Tongue (tissue), 2 donors: ENCODE data around the gene TROAP. TPM values are rescaled to one million over a fixed set of nuclear protein-coding genes. Genes with fewer than 3 reads are reported as not detected.
"Not testable (repeated sequence)": the region's sequence is repeated elsewhere in the genome, so short reads cannot be mapped to it uniquely, and the experiment has no call there.

ENCODE experiments used
- DNase-seq: peaks from one replicate; pipeline ENCODE4 v3.0.0-alpha.2; 2015
- total RNA-seq: library from RNA; depleted of rRNA; stranded (reverse); fragments of >200 nt; gene quantifications from one replicate; pipeline ENCODE4 v1.2.3, GENCODE V29; 2014

Gene TROAP, protein sequence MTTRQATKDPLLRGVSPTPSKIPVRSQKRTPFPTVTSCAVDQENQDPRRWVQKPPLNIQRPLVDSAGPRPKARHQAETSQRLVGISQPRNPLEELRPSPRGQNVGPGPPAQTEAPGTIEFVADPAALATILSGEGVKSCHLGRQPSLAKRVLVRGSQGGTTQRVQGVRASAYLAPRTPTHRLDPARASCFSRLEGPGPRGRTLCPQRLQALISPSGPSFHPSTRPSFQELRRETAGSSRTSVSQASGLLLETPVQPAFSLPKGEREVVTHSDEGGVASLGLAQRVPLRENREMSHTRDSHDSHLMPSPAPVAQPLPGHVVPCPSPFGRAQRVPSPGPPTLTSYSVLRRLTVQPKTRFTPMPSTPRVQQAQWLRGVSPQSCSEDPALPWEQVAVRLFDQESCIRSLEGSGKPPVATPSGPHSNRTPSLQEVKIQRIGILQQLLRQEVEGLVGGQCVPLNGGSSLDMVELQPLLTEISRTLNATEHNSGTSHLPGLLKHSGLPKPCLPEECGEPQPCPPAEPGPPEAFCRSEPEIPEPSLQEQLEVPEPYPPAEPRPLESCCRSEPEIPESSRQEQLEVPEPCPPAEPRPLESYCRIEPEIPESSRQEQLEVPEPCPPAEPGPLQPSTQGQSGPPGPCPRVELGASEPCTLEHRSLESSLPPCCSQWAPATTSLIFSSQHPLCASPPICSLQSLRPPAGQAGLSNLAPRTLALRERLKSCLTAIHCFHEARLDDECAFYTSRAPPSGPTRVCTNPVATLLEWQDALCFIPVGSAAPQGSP
- total RNA-seq, result 7.7 TPM

DNA sequence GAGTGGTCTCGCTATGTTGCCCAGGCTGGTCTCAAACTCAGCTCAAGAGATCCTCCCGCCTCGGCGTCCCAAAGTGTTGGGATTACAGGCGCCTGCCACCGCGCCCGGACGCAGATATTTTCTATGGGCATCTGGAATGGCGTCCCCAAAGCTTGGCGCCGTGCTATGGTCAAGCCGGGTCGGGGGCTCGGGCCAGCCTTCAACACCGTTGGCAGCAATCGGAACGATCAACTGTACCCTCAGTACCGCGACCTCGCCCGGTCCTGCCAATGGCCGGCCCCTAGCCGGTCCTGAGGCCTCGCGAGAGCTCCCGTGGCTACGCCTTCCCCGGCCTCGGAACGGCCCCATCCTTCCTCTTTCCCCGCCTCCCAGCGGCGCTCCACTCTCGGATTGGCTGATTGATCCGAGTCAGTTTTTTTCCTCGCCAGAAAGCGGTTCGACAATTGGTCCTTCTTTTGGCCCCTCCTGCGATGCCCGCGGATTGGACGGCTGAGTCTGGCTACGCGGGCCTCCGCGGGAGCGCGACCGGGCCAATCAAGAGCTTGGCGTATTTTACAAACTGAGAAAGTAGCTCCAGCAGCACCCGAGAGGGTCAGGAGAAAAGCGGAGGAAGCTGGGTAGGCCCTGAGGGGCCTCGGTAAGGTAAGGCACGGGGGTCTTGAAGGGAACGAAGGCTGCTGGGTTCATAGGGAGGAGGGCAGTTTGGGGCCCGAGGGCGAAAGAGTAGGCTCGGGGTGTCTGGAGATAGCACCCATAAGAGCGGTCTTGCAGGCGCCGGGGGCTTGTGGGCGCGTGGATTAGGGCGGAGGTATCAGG lies at the start of gene TROAP:
TSS of gene TROAP (plus strand) at position 548 of the 816 bp plus-strand sequence. CDS start 354 bp downstream, outside the sequence.
- DNase-seq, result peak; percentile 100

DNA sequence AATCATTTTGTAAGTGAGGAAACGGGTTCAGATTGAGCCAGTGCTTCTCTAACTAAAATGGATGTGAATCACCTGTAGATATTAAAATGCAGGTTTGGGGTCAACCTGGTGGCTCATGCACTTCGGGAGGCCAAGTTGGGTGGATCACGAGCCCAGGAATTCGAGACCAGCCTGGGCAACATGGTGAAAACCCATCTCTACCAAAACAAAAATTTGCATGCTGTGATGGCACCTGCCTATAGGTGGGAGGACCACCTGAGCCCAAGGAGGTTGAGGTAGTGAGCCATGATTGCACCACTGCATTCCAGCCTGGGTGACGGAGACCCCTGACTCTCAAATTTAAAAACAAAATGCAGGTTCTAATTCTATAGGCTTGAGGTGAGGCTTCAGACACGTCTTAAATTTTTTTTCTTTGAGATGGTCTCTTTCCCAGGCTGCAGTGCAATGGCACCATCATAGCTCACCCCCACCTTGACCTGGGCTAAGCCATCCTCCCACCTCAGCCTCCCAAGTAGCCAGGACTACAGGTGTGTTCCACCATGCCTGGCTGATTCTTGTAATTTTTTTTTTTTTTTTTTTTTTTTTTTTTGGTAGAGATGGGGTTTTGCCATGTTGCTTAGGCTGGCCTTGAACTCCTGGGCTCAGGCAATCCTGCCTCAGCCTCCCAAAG lies 49.2 kb upstream of the TROAP start:
- DNase-seq, result no peak

DNA sequence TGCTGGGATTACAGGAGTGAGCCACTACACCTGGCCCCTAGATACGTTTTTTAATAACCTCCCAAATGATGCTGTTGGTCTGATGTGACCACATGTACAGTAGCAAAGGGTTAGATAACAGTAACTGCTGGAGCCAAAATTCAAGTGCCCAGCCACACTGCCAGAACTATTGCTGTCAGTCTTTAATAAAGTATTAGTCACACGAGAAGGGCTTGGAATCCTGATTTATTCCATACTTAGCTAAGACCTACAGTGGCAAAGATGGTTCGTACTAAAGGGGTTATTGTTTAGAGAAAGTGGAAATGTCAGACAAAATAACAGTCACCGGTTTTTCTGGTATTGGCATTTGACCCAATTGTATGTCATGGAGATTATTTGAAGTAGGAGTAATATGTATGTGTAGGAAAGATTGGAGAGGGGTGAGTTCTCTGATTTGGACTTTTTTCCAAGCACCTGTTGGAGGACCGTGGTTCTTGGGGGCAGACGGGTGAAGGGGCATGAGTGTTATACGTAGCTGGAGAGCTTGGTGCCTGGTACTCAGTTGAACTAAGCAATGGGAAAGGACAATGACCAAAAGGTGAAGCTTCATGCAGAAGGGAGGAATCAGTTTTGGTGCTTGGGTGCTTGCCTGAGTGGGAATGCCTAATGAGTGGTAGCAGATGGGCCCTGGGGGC lies 48.5 kb upstream of the TROAP start:
- DNase-seq, result no peak

DNA sequence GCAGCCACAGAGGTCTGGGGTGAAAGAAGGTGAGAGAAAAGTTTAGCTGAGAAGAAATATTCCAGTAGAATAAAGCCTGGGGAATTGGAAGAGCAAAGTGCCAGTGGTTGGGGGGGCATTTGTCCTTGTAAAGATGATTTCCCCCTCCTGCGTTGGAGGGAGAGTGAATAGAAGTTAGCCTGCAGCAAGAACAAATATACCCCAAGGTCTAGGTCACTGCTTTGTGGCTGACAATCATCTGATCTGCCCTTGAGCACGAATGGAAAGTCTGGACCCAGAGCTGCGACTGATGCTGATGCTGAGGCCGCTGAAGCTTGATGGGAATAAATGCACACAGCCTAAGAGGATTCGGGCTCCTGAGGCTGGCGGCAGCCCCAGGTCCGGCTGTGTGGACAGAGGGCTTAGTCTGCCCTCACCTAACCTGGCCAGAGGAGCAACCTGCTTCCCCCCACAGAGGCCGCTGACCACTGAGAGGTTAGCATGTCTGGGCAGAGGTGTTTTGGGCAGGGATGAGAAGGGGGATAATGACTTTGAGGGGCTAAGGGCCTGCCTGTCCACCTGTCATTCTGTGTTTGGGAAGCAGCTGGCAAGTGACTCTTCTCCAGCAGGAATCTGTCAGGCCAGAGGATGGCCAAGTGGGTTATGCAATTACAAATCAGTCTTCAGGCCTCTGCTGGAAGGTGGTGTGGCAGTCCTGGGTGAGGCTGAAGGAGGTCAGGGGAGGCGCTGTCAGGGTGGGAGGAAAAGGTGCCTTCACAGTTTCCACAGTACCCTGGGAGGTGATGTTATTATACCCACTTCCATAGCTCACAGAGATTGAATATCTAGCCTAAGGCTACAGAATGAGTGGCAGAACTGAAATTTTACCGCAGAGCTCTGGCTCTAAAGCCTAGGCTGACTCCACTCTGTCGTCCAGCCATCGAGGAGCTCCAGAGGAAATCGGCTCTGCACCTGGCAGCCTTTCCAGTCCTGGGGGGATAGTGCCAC lies 46.5 kb upstream of the TROAP start:
- DNase-seq, result no peak

DNA sequence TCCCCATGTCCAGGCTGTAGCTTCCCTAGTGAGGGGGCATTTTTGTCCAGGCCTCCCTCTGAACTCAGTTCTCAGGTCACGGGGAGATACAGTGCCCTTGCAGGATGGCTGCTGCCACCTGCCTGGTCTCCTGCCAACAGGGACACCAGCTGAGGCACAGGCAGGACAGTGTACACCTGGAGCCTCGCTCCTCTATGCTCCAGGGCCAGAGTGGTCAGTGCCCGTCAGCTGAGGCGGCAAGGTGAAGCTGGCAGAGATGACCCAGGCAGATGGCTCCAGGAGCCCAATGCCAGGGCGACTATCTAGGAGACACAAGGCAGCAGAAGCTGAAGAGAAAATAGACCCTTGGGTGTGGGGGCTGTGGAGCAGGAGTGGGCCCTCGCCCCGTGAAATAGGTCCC lies 45.6 kb upstream of the TROAP start:
- no peak for DNase-seq

DNA sequence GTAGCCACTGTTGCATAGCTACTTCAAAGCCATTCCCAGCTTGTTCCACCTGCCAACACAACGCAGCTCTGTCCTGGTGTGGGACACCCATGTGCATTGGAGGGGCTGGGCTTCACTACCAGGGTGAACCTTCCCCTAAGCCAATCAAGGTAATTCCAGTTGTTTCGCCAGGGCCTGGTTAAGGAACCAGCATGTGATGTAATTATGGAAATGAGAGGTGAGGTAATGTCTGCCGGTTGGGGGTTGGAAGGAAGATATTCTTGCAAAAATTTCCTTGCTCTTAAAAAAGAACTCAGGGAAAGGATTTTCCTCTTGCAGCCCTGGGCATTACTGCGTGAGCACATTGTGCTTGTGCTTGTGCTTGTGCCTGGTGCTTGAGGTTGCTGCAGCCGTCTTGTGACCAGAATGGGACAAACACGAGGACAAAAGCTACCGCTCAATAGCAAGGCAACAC lies 43.3 kb upstream of the TROAP start:
- DNase-seq, result no peak

DNA sequence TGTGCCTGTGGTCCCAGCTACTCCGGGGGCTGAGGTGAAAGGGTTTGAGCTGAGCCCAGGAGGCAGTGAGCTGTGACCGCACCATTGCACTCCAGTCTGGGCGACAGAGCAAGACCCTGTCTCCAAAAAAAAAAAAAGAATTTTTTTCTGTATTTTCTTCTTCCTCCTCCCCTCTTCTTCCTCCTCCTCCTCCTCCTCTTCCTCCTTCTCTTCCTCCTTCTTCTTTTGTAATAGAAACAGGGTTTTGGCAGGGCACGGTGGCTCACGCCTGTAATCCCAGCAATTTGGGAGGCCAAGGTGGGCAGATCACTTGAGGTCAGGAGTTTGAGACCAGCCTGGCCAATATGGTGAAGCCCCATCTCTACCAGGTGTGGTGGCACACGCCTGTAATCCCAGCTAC lies 42.5 kb upstream of the TROAP start:
- DNase-seq, result not testable (repeated sequence)

DNA sequence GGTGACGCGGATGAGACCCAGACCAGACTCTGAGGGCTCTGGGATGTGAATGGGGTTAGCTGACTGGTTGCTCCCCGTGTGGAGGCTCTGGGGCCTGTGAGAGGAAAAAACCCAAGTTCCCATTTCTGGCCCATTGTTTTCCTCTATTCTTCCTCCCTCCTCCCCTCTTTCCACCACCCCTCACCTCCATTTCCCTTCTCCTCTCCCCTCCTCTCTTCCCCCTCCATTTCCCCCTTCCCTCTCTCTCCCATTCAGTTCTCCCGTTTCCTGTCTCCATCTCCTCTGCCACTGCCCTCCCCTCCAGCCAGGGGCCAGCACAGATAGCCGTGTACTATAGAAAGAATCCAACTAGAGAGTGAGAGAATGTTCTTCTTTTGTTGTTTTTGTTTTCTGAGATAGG lies 40.8 kb upstream of the TROAP start:
- no peak for DNase-seq

DNA sequence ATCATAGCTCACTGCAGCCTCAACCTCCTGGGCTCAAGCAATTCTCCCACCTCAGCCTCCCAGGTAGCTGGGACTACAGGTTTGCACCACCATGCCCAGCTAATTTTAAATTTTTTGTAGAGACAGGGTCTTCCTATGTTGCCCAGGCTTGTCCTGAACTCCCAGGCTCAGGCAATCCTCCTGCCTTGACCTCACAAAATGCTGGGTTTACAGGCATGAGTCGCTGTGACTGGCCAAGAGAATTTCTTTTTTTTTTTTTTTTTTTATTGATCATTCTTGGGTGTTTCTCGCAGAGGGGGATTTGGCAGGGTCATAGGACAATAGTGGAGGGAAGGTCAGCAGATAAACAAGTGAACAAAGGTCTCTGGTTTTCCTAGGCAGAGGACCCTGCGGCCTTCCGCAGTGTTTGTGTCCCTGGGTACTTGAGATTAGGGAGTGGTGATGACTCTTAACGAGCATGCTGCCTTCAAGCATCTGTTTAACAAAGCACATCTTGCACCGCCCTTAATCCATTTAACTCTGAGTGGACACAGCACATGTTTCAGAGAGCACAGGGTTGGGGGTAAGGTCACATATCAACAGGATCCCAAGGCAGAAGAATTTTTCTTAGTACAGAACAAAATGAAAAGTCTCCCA lies 40.2 kb upstream of the TROAP start:
- DNase-seq, result not testable (repeated sequence)

DNA sequence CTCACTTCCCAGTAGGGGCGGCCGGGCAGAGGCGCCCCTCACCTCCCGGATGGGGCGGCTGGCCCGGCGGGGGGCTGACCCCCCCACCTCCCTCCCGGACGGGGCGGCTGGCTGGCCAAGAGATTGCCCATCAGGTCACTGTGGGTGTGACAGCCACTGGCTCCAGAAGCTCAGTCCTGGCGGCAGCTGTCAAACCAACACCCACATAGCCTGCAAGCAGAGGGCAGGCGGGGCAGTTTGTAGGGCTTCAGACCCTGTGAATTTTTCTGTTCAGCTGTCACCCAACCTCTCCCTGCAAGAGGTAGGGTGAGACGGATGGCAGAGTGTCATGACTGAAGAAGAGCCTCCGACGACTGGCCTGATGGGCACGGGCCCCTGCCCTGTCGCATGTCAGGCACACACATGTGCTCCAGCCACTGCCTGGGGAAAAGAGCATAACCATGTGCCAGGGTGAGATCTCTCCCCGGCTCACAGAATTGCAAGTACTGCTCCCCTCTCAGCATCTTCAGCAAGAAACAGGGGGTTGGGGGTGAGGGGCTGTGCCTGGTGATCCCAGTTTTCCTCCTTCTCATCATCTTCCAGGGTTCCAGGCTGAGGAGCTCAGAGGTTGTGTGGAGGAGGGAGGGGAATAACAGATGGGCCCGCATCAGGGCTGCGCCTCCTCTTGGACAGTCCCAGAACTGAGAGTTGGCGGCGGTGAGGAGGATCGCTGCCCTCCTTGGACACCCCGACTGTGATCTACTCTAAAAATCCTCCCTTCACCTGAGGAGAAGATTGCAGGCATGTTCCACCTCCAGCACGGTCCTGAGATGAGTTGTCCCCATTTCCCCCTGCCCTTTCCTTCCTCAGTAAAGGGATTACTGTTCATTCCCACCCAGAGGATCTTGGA lies 39.3 kb upstream of the TROAP start:
- no peak for DNase-seq

DNA sequence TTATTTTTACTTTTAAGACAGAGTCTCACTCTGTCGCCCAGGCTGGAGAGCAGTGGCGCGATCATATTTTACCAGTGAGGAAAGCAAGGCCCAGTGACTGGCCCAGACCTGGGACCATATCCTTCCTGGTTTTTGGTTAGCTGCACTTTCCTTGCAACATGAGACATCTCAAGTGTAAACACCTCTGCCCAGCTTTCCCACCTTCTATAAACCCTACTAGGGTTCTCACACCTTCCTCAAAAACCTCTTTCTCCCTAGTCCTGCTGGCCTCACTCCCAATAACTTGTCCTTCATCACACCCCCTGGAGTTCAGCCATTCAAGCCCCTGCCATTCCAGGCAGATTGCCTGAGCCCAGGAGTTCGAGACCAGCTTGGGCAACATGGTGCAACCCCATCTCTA lies 38.4 kb upstream of the TROAP start:
- no peak for DNase-seq

DNA sequence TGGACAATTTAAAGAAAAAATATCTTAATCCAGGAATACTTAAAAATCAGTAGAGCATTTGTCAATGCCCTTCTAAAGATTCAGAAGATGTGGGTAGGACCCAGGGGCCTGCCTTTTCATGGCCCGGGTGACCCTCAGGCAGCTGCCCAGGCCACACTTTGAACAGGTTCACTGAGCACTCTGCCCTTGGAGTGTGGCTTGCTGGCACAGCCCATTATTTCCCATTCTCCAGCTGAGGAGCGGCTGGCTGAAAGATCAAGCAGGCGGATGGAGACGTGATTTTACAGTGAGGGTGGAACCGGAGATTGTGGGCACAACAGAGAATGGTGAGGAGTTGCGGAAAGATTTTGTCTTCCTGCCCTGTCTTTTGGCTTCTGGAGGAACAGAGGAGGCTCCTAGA lies 35.2 kb upstream of the TROAP start:
- DNase-seq, result no peak

DNA sequence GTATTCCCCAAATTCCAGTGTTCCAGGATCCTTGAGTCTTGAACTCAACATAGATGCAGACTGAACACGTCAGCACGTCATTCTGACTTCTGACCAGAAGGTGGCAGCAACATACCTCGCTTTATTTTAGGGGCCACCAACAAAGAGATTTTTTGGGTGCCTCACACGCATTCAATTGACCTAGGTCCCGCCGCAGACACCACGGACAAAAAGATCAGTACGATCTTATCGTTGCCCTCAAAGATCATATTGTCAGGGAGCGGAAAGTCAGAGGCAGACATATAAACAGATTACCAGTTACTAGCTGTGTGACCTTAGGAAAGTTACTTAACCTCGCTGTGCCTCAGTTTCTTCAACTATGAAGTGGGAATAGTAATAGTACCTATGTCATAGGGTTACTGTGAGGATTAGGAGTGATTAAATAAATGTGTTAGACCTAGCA lies 34.6 kb upstream of the TROAP start:
- DNase-seq, result peak; percentile 80

DNA sequence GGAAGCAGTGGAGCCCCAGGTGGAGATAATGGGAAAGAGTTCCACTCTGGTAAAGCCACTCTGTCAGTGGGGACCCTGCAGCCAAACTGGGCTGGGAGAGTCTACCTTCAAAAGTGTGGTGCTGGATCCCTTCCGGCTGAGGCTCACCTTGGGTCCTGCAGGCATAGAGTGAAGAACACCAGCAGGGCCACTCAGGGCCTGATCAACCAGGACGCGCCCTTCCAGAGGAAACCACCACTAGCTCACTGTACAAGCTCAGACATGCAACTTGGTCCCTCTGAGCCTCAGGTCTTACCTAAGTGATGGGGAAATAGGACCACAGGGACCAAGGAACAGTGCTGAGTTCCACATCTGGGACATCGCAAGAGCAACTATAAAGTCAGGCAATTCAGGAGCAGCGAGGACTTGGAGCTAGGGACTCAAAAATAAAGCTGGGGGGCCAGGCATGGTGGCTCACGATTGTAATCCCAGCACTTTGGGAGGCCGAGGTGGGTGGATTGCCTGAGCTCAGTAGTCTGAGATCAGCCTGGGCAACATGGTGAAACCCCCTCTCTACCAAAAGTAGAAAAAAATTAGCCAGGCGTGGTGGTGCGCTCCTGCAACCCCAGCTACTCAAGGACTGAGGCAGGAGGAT lies 34.0 kb upstream of the TROAP start:
- no peak for DNase-seq

DNA sequence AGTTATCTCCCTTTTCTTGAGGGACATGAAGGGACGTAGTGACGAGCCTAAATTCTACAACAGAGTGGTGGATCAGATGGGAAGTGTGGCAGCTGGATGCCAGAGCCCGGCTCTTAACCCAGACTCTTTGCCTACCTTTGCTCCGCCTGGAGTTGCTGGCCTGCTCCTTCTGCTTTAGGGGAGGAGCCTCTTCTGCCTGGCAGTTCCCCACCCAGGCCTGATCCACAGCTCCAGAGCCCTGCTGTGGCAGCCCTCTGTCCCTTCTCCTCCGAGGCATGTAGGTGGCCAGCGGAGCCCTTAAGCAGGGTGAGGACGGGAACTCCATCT lies 30.4 kb upstream of the TROAP start:
- peak; percentile 43 for DNase-seq

DNA sequence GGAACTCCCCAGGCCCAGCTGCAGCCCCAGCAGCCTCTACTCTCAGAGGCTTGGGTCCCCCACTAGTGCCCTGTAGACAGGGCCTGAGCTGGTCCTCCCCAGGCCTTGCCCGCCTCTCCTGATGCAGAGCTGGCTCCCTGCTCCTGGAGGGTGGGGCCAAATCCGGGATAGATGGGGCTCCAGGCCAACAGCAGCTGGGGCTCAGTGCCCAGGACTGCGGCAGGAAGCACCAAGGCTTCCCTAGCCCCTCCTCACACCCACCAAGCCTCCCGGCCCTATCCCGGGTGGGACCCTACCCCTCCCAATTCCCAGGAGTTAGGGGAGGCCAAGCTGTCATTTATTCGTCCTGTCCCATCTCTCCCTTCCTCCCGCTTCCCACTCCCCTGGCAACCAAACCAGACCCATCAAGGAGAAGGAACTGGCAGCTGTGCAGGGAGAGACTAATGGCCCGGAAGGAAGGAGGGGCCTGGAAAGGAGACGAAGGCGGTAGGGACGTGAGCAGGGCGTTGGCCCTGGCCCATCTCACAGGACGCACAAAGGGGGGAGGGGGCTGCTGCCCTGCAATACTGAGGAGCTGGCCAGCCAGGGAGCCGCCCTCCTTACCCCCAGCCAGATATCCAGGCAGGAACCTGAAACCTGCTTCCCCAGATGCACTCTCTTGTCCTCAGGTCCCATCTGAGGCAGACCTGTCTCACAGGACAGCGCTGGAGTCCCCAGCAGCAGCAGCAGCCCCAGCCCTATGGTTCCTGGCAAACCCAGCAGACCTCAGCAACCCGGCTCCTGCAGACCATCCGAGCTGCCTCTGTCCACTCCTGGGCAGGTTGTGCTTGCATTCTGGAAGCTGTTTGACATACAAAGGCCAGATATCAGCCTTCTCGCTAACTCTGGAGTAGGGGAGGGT lies 29.7 kb upstream of the TROAP start:
- DNase-seq, result peak; percentile 86
